Muscle of leg (tissue), 11 donors: Measurements from ENCODE around the gene FGFR3. TPM values are rescaled to one million over a fixed set of nuclear protein-coding genes. Genes with fewer than 3 reads are reported as not detected.

Source experiments
- DNase-seq: peaks from one replicate; pipeline ENCODE4 v3.0.0; 2013
- H3K27ac ChIP-seq: one replicate; pipeline ENCODE4 v1.5.1; 2013; ENCODE audit warnings: mild to moderate bottlenecking, low read length, control low read depth
- H3K27me3 ChIP-seq: one replicate; pipeline ENCODE4 v1.6.1; 2013; ENCODE audit warnings: low read length; ENCODE audit not compliant: control insufficient read depth, insufficient read depth
- H3K36me3 ChIP-seq: one replicate; pipeline ENCODE4 v1.6.1; 2013; ENCODE audit warnings: low read length; ENCODE audit not compliant: control insufficient read depth, insufficient read depth
- H3K4me1 ChIP-seq: one replicate; pipeline ENCODE4 v1.6.1; 2013; ENCODE audit warnings: low read length; ENCODE audit not compliant: control insufficient read depth, insufficient read depth
- H3K4me3 ChIP-seq: one replicate; pipeline ENCODE4 v1.5.1; 2013; ENCODE audit warnings: low read length, control low read depth
- H3K9me3 ChIP-seq: replicated peaks from 2 replicates; pipeline ENCODE4 v1.6.1; 2013; ENCODE audit warnings: low read depth, low read length; ENCODE audit not compliant: control insufficient read depth
- WGBS: methylation state at CpG from one replicate; pipeline ENCODE4 v1.1.5; 2013; ENCODE audit warnings: missing lambda C conversion rate; ENCODE audit not compliant: insufficient coverage; 5-methylcytosine and 5-hydroxymethylcytosine counted together
- polyA plus RNA-seq, 8 donors: library from polyadenylated mRNA; unstranded; fragments of 120-200 nt; gene quantifications; one replicate each; pipeline versions ENCODE4 v1.2.1 to v1.2.3, GENCODE V29; 2013; ENCODE audit warnings: inconsistent platforms in 1 of 8, low replicate concordance in 1 of 8; ENCODE audit not compliant: insufficient read length in 8 of 8, insufficient read depth in 1 of 8
- total RNA-seq: library from RNA; stranded (reverse); fragments of 120-200 nt; gene quantifications from one replicate; pipeline ENCODE4 v1.2.4, GENCODE V29; 2013

Gene FGFR3
- total and polyA plus RNA-seq, 9 donors = 0.89 to 14.0 (median 1.4) TPM

DNA sequence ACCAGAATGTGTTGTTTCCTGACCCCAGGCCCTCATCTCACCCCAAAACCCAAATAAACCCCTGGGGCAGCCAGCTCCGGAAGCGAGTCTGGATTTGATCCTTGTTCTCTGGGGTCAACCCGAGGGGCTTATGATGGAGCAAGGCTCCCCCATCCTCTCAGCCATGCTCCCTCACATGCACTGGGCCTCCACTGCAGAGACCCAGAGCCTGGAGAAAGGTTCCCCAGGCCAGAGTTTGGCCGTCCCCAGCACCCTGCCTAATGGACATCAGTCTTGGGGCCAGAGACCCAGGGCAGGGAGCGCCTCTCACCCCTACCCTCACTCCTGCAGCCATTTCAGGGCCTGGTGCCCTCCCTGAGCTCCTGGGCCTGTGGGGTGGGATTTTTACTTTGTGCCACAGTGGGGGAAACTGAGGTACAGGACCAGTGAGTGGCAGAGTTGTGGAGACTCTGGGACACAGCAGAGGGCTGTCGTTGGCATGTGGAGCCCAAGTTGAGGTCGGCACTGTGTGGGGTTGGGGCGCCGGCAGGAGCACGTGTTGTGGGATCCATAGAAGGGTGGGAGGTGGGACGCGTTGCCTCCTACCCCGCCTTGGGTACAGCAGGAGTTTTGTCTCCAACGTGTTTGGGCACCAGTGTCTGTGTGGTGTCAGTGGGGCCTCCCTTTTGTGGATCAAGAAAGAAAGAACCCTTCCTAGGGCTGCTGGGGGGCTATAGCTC, 3.6 kb downstream of the FGFR3 start:
- Histone ChIP-seq H3K4me3 (no peak overlapping the region), H3K36me3 (no peaks in the 10 kb centered on the region), H3K27ac (no peak overlapping the region), H3K27me3 (peaks cover 48% of the 10 kb centered on the region), H3K4me1 (peaks cover 16% of the 10 kb centered on the region), H3K9me3 (no peaks in the 10 kb centered on the region)
- WGBS = 87% methylated on average over 8 of the region's 14 CpGs
- no peak for DNase-seq

DNA sequence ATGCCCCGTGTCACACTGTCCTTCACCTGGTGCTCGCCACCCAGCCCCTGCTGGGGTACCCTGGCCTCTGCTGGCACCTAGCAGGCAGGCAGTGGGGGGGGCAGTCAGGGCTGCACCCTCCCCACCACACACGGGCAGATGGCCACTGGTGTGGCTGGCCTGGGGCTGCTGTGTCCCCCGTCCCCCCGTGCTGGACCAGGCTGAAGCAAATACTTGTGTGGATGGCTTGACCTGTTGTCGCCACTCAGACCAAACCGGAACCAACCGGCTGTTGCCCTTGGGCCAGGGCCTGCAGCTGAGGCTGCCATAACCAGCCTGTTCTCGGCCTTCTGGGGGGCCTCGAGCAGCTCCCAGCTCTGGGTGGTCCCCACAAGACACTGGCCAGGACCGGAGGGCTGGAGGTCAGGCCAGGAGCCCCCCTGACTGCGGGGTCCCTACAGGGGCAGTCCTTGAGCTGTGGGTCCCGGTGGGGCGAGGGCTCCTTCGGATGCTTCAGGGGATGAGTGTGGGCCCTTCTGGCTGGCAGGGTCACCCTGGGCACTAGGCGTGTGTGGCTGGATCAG, 4.3 kb downstream of the FGFR3 start:
- peaks cover 42% of the 10 kb centered on the region for H3K27me3 ChIP-seq
- no peak for DNase-seq
- H3K9me3 ChIP-seq = no peaks in the 10 kb centered on the region
- H3K4me1 ChIP-seq = peaks cover 21% of the 10 kb centered on the region
- WGBS = 72% methylated on average over 15 of the region's 16 CpGs
- no peaks in the 10 kb centered on the region for H3K36me3 ChIP-seq
- no peak overlapping the region for H3K27ac ChIP-seq
- H3K4me3 ChIP-seq = no peak overlapping the region

DNA sequence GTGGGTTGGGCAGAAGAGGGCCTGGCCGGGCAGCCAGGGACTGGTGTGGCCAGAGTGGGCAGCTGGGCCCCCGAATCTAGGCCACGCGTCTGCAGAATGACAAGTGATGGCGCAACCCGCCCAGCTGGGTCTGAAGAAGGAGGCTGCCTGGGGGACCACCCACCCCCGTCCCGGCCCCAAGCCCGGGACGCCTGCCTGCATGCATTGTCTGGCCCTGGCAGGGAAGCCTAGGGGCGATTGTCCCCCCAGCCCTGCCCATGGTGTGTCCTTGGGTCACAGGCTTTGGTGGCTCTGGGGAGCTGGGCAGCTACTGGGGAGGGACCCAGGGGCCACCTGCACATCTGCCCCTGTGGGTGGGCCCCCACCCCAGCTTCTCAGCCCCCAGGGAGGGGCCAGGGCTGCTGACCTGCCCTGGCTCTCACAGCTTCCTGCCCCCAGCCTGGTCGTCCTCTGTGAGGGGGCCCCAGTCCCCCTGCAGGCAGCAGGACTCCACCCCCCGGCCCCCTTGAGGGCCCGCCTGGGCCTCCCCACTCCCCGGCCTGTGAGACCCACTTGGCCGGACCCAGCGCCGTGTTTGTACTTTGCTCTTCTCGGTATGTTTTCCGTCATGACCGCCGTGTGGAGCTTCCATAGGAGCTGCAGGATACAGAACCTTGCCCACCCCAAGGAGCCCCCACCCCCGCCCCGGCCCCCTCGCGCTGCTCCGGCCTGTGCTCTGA, 4.9 kb downstream of the FGFR3 start:
- Histone ChIP-seq H3K27me3 (peaks cover 38% of the 10 kb centered on the region), H3K36me3 (no peaks in the 10 kb centered on the region), H3K4me1 (peaks cover 21% of the 10 kb centered on the region), H3K27ac (no peak overlapping the region), H3K4me3 (no peak overlapping the region), H3K9me3 (no peaks in the 10 kb centered on the region)
- no peak for DNase-seq
- 64% methylated on average over 18 of the region's 27 CpGs for WGBS

DNA sequence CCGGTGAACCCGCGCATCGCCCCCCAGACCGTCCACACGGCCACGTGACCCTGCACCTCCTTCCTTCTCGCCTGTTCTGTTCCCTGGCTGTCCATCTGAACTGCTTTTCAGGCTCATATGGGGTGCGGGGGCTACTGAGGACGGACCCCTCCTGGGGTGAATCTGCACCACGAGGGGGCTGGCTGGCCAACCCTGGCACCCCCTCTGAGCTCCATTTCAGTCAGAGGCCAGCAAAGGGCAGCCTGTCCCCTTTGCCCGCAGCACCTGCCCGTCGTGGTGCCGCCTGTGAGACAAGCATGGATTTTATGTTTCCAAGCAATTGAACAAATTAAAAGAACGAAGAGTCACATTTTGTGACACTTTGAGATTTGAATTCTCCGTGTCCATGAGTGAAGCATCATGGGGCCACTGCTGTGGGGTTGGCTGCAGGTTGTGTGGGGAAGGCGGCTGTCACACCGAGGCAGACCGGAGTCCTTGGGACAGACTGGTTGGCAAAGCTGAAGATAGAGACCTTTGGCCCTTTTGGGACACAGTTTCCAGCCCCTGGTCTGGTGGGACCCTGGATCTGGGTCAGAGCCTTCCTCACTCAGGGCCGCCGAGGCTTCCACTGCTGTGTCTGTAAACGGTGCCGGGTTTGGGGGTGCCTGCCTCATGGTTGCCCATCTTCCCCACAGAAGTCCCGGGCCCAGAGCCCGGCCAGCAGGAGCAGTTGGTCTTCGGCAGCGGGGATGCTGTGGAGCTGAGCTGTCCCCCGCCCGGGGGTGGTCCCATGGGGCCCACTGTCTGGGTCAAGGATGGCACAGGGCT, 5.7 kb downstream of the FGFR3 start:
- Histone ChIP-seq H3K27me3 (peaks cover 37% of the 10 kb centered on the region), H3K27ac (no peak overlapping the region), H3K4me1 (peaks cover 21% of the 10 kb centered on the region), H3K9me3 (no peaks in the 10 kb centered on the region), H3K4me3 (no peak overlapping the region), H3K36me3 (no peaks in the 10 kb centered on the region)
- DNase-seq = no peak
- WGBS = 78% methylated on average over 30 of the region's 30 CpGs

DNA sequence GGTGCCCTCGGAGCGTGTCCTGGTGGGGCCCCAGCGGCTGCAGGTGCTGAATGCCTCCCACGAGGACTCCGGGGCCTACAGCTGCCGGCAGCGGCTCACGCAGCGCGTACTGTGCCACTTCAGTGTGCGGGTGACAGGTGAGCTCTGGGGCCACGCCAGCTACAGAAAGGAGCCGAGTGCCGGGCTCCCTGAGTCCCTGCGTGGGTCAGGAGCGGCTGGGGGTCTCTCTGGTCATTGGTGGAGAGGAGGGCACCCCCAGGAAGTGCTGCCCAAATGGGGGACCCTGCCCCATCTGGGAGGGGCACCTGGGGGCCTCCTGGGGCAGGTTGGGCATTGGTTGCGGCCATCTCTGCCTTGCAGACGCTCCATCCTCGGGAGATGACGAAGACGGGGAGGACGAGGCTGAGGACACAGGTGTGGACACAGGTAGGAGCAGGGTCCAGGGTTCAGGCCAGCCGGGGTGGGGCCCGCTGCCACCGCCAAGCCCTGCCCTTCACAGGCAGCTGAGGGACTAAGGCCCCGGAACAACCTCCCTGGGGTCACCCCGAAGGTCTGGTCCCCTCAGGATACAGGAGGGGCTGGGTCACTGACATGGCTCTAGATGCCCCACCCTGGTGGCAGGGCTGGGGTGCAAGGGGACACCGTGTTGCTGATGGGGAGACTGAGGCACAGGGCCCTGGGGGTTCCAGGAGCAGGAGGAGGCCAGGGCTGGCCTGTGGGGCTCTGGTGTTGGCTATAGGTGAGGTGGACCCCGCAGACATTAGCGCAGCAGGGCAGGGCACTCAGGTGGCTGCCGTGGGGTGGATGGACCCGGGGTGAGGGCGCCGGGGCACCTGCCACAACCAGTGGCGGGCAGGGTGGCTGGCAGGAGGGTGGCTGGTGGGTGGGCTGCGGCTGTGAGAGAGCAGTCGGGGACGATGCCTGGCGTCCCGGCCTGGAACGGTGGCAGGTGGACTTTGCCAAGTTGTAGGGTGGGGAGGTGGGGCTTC, 6.6 kb downstream of the FGFR3 start:
- H3K27me3 ChIP-seq = peaks cover 29% of the 10 kb centered on the region
- WGBS = 87% methylated on average over 39 of the region's 41 CpGs
- no peak for DNase-seq

DNA sequence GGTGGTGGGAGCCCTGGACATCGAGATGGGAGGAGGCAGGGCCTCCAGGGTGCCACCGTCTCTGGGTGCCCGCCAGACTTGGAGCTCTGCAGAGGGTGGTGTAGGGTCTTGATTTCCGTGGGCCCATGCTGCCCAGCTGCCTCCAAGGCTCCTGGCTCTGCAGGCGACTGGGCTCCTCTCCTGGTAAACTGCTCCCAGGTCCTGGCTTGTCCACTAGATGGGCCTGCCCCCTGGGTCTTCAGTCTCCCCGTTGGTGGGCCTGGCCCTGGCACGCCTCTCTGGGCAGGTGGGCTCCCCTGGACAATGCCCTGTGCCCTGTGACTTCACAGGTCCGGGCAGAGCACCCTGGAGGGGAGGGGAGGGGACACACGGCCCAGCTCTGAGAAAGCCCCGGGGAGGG, 7.7 kb downstream of the FGFR3 start:
- H3K9me3 ChIP-seq = no peaks in the 10 kb centered on the region
- no peaks in the 10 kb centered on the region for H3K36me3 ChIP-seq
- H3K4me1 ChIP-seq = peaks cover 7% of the 10 kb centered on the region
- no peak overlapping the region for H3K4me3 ChIP-seq
- 74% methylated on average over 7 of the region's 10 CpGs for WGBS
- no peak for DNase-seq
- H3K27me3 ChIP-seq = peaks cover 19% of the 10 kb centered on the region
- H3K27ac ChIP-seq = no peak overlapping the region

More for the DNA sequence above, 6.6 kb downstream of the FGFR3 start:
- Histone ChIP-seq H3K9me3 (no peaks in the 10 kb centered on the region), H3K4me3 (no peak overlapping the region), H3K4me1 (peaks cover 14% of the 10 kb centered on the region), H3K36me3 (no peaks in the 10 kb centered on the region), H3K27ac (no peak overlapping the region)

DNA sequence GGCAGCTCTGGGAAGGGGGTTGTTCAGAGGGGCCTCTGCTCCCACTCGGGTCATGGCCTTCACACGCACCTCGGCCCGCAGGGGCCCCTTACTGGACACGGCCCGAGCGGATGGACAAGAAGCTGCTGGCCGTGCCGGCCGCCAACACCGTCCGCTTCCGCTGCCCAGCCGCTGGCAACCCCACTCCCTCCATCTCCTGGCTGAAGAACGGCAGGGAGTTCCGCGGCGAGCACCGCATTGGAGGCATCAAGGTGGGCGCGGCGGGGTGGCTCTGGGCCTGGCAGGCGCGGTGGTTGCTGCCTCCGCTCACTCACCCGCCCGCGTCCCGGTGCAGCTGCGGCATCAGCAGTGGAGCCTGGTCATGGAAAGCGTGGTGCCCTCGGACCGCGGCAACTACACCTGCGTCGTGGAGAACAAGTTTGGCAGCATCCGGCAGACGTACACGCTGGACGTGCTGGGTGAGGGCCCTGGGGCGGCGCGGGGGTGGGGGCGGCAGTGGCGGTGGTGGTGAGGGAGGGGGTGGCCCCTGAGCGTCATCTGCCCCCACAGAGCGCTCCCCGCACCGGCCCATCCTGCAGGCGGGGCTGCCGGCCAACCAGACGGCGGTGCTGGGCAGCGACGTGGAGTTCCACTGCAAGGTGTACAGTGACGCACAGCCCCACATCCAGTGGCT, 8.3 kb downstream of the FGFR3 start:
- Histone ChIP-seq H3K9me3 (no peaks in the 10 kb centered on the region), H3K36me3 (no peaks in the 10 kb centered on the region), H3K27me3 (peaks cover 13% of the 10 kb centered on the region), H3K27ac (no peak overlapping the region), H3K4me3 (no peak overlapping the region), H3K4me1 (peaks cover 7% of the 10 kb centered on the region)
- no peak for DNase-seq
- WGBS = 91% methylated on average over 48 of the region's 56 CpGs

DNA sequence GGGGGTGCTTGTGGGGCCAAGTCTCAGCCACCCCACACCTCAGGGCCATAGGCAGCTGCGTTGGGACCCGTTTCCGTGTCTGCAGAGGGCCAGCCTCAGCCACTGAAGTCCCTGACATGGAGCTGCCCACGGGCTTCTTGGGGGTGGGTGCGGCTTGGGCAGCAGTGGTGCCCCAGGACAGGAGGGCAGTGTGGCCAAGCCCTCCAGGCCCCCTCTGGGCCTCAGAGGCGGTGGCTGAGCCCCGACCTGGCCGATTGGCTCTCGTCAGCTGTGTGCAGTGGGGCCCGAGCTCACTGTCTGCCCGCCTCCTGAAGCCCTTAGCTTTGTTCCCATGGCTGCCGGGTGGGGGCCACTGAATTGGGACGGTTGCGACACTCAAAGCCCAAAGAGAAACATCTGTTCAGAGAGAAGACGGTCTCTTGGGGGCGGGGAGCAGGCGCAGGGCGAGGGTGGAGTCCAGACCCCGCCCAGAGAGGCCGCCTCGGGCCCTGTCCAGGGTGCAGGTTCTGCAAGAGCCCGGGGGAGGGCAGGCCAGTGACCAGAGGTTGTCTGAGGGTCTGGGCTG, 9.1 kb downstream of the FGFR3 start:
- Histone ChIP-seq H3K27me3 (peaks cover 5% of the 10 kb centered on the region), H3K9me3 (no peaks in the 10 kb centered on the region), H3K4me1 (peaks cover 7% of the 10 kb centered on the region), H3K27ac (no peak overlapping the region), H3K36me3 (no peaks in the 10 kb centered on the region), H3K4me3 (no peak overlapping the region)
- DNase-seq = no peak
- 53% methylated on average over 22 of the region's 22 CpGs for WGBS
